ENCODE results near the gene ITLN1.
"Not testable (repeated sequence)": the region's sequence is repeated elsewhere in the genome, so short reads cannot be mapped to it uniquely, and the experiment has no call there.

The ITLN1 gene

GRCh38 chr1:160885042-160885441 lies at the start of gene ITLN1:
ITLN1 (minus strand) TSS chr1:160885180; CDS start chr1:160884877, 303 bp downstream.
- no peak for DNase-seq

GRCh38 chr1:160933305-160933704 lies 48.3 kb upstream of the ITLN1 start:
- DNase-seq: not testable (repeated sequence)

DNA sequence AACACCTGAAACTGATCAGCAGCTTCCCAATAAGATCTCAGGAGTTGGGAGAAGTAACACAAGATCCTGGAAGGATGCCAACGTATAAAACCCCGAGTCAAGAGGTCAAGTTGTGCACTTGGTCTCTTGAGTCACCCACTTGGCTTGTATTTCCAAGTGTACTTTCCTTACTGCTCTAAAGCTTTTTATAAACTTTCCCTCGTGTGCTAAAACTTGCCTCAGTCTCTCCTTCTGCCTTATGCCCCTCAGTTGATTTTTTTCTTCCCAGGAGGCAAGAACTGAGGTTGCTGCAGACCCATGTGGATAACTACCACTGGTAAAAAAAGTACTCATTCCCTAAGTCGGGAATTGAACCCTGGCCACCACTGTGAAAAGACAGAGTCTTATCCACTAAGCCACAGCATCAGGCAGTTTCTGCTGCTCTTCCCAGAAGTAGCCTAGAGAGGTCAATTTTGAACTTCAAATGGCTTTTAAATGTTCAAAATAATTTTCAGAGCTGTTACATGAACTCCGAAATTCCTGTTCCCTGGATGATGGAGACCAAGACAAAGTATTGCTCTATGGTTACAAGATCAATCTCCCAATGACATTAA lies 40.8 kb upstream of the ITLN1 start:
- DNase-seq: no peak

DNA sequence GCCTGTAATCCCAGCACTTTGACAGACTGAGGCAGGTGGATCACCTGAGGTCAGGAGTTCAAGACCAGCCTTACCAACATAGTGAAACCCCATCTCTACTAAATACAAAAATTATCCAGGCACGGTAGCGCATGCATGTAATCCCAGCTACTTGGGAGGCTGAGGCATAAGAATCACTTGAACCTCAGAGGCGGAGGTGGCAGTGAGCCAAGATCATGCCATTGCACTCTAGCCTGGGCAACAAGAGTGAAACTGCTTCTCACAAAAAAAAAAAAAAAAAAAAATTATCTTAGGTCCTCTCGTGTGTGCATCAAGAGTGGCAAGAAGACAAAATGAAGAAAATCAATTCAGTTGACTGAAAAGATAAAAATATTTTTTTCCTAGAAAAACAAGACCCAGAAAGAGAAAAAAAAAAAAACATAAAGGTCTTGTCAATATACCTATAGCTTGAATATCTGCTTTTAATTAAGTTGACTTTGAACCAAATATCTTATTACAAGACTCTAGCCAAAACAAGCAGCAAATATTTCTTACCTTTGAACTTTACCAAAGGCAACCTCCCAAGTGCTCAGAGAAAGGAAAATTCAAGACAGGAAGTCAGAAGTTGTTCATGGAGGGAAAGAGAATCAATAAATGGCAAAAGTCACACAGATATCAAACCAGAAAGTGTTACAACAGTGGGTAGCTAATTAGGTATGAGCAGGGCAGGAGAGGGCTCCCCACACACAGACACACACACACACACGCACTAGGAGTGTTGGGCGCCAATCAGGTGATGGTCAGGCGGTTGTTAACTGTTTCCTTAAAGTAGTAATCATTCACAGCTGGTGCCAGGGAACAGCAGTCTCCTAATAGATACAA lies 40.0 kb upstream of the ITLN1 start:
- DNase-seq: no peak

- DNase-seq: no peak
These were observed 31.7 kb upstream of the ITLN1 start for GRCh38 chr1:160916666-160917065.

GRCh38 chr1:160913229-160913628 lies 28.2 kb upstream of the ITLN1 start:
- not testable (repeated sequence) for DNase-seq

GRCh38 chr1:160911925-160912324 lies 26.9 kb upstream of the ITLN1 start:
- DNase-seq: no peak

- no peak for DNase-seq
These were observed 26.5 kb upstream of the ITLN1 start for GRCh38 chr1:160911441-160911840.

DNA sequence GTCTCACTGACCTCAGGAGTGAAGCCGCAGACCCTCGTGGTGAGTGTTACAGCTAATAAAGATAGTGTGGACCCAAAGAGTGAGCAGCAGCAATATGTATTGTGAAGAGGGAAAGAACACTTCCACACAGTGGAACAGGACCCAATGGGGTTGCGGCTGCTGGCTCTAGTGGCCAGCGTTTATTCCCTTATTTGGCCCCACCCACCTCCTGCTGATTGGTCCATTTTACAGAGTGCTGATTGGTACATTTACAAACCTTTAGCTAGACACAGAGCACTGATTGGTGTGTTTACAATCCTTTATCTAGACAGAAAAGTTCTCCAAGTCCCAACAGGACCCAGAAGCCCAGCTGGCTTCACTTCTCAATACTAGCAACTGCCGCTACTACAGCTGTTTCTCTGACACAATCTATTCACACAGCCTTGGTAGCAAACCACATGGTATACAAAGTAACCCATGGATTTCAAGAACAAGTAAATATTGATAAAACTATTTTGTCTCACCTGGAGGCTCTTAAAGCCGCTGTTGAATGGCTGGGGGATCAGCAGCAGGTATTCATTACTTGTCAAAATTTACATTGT lies 25.3 kb upstream of the ITLN1 start:
- DNase-seq: no peak

- no peak for DNase-seq
These were observed 23.0 kb upstream of the ITLN1 start for GRCh38 chr1:160907976-160908375.

GRCh38 chr1:160905617-160905989 lies 20.6 kb upstream of the ITLN1 start:
- no peak for DNase-seq

DNA sequence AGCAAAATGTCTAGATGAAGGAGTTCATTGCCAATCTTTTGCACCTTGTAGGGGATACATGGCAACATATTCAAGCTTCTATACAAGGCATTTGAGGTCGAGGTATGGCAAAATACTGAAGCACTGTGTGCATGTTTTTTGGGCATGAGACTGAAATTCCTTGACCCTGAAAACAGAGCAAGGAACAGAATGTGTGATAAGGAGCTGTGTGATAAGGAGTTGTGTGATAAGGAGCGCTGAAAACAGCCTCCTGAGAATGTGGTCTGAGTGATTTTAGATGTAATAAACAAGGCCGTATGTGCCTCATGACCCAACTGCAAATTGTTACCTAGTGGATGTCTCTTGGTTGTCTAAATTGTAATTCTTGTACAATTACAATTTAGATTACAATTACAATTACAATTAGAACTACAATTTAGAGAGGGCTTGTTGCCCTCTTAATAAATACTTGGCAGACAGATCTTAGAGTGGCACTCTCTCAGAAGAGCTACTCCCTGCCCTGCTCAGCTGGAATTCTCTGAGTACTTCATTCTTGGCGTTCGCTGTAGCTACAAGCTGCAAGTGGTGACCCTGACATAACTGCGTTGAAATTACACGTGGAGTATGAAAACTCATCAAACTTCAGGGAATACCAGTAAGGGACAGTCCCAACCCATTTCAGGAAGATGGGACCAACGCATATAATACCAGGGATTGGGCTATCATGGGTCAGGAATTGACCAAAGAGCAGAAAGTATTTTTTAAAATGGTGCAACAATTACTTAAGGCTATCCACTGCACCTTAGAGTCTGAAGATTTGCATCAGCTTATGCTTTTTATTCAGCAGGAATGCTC lies 20.0 kb upstream of the ITLN1 start:
- no peak for DNase-seq

- DNase-seq: not testable (repeated sequence)
These were observed 17.3 kb upstream of the ITLN1 start for GRCh38 chr1:160902251-160902650.

- no peak for DNase-seq
These were observed 16.8 kb upstream of the ITLN1 start for GRCh38 chr1:160901768-160902167.

- DNase-seq: not testable (repeated sequence)
These were observed 15.7 kb upstream of the ITLN1 start for GRCh38 chr1:160900683-160901082.

- DNase-seq: not testable (repeated sequence)
These were observed 9.6 kb upstream of the ITLN1 start for GRCh38 chr1:160894368-160895135.

DNA sequence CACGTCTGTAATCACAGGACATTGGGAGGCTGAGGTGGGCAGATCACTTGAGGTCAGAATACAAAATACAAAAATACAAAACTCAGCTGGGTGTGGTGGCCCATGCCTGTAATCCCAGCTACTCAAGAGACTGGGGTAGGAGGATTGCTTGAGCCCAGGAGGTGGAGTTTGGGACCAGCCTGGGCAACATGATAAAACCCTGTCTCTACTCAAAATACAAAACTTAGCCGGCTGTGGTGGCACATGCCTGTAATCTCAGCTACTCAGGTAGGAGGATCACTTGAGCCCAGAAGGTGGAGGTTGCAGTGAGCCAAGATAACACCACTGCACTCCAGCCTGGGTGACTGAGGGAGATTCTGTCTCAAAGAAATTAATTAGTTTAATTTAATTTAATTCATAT lies 6.5 kb upstream of the ITLN1 start:
- no peak for DNase-seq

DNA sequence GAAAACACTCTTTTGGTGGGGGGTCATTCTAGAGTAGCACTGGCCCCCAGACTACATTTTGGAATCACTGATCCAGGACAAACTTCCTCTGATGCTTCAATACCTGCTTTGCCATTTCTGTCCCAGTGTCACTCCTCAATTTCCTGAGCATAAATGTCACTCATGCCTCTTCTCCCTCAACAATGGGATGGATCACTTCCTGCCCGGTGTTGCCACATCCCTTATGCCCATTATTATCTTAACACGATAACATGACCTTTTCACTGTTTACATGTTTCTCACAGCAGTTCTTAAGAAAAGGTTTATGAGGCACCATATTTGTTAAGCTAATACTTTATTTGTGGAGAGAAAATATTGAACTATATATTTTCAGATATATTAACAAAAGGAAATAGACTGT lies 3.9 kb upstream of the ITLN1 start:
- no peak for DNase-seq

- DNase-seq: no peak
These were observed 2.1 kb upstream of the ITLN1 start for GRCh38 chr1:160887071-160887470.

DNA sequence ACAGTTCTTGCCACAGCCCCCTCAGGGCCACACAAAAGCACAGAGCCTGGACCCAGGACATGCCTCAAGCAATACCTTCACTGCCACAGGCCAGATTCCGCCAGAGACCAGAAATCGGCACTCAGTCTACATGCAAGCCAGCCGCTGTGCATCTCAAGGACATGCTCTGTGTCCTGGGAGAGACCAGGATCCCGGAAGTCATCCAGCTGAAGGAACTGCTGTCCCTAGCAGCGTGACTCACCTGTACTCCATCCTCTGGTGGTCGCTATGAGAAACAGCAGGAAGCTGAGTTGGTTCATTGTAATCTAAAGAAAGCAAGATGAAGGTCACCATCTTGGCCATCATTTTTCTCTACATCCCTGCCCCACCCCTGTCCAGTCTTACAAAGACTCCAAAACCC lies 401 bp downstream of the ITLN1 start:
- no peak for DNase-seq

- no peak for DNase-seq
These were observed 1.1 kb downstream of the ITLN1 start for GRCh38 chr1:160883581-160884513.

Measured in stimulated activated CD8-positive, alpha-beta memory T cell treated with anti-CD3 and anti-CD28 coated beads, Interleukin-4, amount 100 ng/mL, for 48 hours (primary cell).